IMR-90 (cell line): ENCODE results near the gene INPP5D. TPM values are rescaled to one million over a fixed set of nuclear protein-coding genes. Genes with fewer than 3 reads are reported as not detected.

Experiments
- ATAC-seq: fragments of 200-7000 bp; cut with Tn5 transposase; 2 replicates; pipeline ENCODE4 v1.9.1; 2020; ENCODE audit warnings: low read depth, mild to moderate bottlenecking, moderate library complexity
- BruUV-seq: library from RNA; stranded (reverse); fragments of 400-500 nt; replicated peaks from 2 replicates; lab custom pipeline; 2021; lab: Mats Ljungman, UMichigan
- CTCF ChIA-PET: fragments of 300-600 bp; formaldehyde crosslinking; extraction: SDS; loops from one replicate; lab custom pipeline; 2021; ENCODE audit warnings: antibody characterized with exemption; lab: Yijun Ruan, JAX
- POLR2A ChIA-PET: fragments of 300-600 bp; sonication (Branson Sonifier 250); formaldehyde crosslinking; loops from one replicate; lab custom pipeline; 2022; ENCODE audit warnings: antibody characterized with exemption; ENCODE audit not compliant: unreplicated experiment; lab: Charles Lee
- DNase-seq: peaks from one replicate; pipeline ENCODE4 v3.0.0; 2013
- H2AFZ ChIP-seq: replicated peaks from 2 replicates; pipeline ENCODE3; 2013; ENCODE audit warnings: low read length, mild to moderate bottlenecking; ENCODE audit not compliant: poor library complexity
- H2AK5ac ChIP-seq: 2 replicates; pipeline ENCODE4 v1.6.1; 2013; ENCODE audit warnings: low read depth, low read length, inconsistent platforms
- H2AK9ac ChIP-seq: replicated peaks from 2 replicates; pipeline ENCODE3; 2013; ENCODE audit warnings: mild to moderate bottlenecking, low read depth, low read length, moderate library complexity; ENCODE audit not compliant: poor library complexity
- H2BK120ac ChIP-seq: 2 replicates; pipeline ENCODE4 v1.6.1; 2013; ENCODE audit warnings: low read depth, low read length, inconsistent platforms
- H2BK15ac ChIP-seq: 3 replicates; pipeline ENCODE4 v1.6.1; 2013; ENCODE audit warnings: low read depth, low read length, inconsistent platforms
- H2BK20ac ChIP-seq: 2 replicates; pipeline ENCODE4 v1.6.1; 2013; ENCODE audit warnings: low read depth, mild to moderate bottlenecking, inconsistent platforms, low read length, moderate library complexity
- H2BK5ac ChIP-seq: 2 replicates; pipeline ENCODE4 v1.6.1; 2013; ENCODE audit warnings: mild to moderate bottlenecking, low read depth, low read length, inconsistent platforms; ENCODE audit not compliant: poor library complexity, severe bottlenecking
- H3K14ac ChIP-seq: replicated peaks from 2 replicates; pipeline ENCODE4 v1.6.1; 2013; ENCODE audit warnings: low read depth, low read length, inconsistent platforms
- H3K18ac ChIP-seq: 2 replicates; pipeline ENCODE4 v1.6.1; 2013; ENCODE audit warnings: low read depth, low read length, control low read depth
- H3K23ac ChIP-seq: 2 replicates; pipeline ENCODE4 v1.6.1; 2013; ENCODE audit warnings: low read depth, low read length, inconsistent platforms
- H3K27ac ChIP-seq: 2 replicates; pipeline ENCODE4 v1.5.1; 2013; ENCODE audit warnings: mild to moderate bottlenecking, control low read depth, low read length; ENCODE audit not compliant: insufficient read depth
- H3K27me3 ChIP-seq: 2 replicates; pipeline ENCODE4 v1.6.1; 2013; ENCODE audit warnings: low read length; ENCODE audit not compliant: control insufficient read depth, insufficient read depth
- H3K36me3 ChIP-seq: 2 replicates; pipeline ENCODE4 v1.6.1; 2013; ENCODE audit warnings: low read length, mixed read lengths; ENCODE audit not compliant: control insufficient read depth, insufficient read depth
- H3K4ac ChIP-seq: 2 replicates; pipeline ENCODE4 v1.6.1; 2013; ENCODE audit warnings: low read depth, low read length, inconsistent platforms
- H3K4me1 ChIP-seq: 2 replicates; pipeline ENCODE4 v1.6.1; 2013; ENCODE audit warnings: low read length, mixed read lengths; ENCODE audit not compliant: control insufficient read depth, insufficient read depth
- H3K4me2 ChIP-seq: 2 replicates; pipeline ENCODE4 v1.6.1; 2013; ENCODE audit warnings: low read depth, mild to moderate bottlenecking, control low read depth, low read length, moderate library complexity
- H3K4me3 ChIP-seq: 2 replicates; pipeline ENCODE4 v1.5.1; 2013; ENCODE audit warnings: low read depth, mild to moderate bottlenecking, control low read depth, low read length, moderate library complexity; ENCODE audit not compliant: insufficient read depth
- H3K56ac ChIP-seq: 2 replicates; pipeline ENCODE4 v1.6.1; 2013; ENCODE audit warnings: low read length, inconsistent platforms; ENCODE audit not compliant: insufficient read depth; ENCODE audit errors: extremely low read depth
- H3K79me1 ChIP-seq, 2 experiments: 2 replicates each; pipeline ENCODE4 v1.6.1; 2013; ENCODE audit warnings: low read length in 2 of 2, inconsistent platforms in 1 of 2, low read depth in 1 of 2
- H3K9ac ChIP-seq: 2 replicates; pipeline ENCODE4 v1.6.1; 2013; ENCODE audit warnings: low read depth, low read length, control low read depth
- H3K9me1 ChIP-seq: 2 replicates; pipeline ENCODE4 v1.6.1; 2013; ENCODE audit warnings: low read length, inconsistent platforms; ENCODE audit not compliant: insufficient read depth
- H3K9me3 ChIP-seq: 2 replicates; pipeline ENCODE4 v1.6.1; 2013; ENCODE audit warnings: low read length; ENCODE audit not compliant: control insufficient read depth, insufficient read depth
- H4K20me1 ChIP-seq: 2 replicates; pipeline ENCODE4 v1.6.1; 2013; ENCODE audit warnings: low read length, inconsistent platforms; ENCODE audit not compliant: insufficient read depth
- H4K5ac ChIP-seq: 2 replicates; pipeline ENCODE4 v1.6.1; 2013; ENCODE audit warnings: mild to moderate bottlenecking, low read depth, low read length, control low read depth
- H4K8ac ChIP-seq, 2 experiments: 2 replicates each; pipeline ENCODE4 v1.6.1; 2013; ENCODE audit warnings: low read depth in 2 of 2, low read length in 2 of 2, control low read depth in 1 of 2, inconsistent platforms in 1 of 2
- H4K91ac ChIP-seq: 2 replicates; pipeline ENCODE4 v1.6.1; 2013; ENCODE audit warnings: low read depth, low read length, inconsistent platforms; ENCODE audit not compliant: insufficient read depth
- CHD1 ChIP-seq: IDR thresholded peaks from 2 replicates; pipeline ENCODE4 v1.6.1; 2012; ENCODE audit warnings: low read depth, low read length, improper control_type of control experiment
- MAFK ChIP-seq: IDR thresholded peaks from 2 replicates; pipeline ENCODE4 v1.6.1; 2012; ENCODE audit warnings: low read depth, low read length, improper control_type of control experiment
- MXI1 ChIP-seq: IDR thresholded peaks from 2 replicates; pipeline ENCODE4 v1.6.1; 2012; ENCODE audit warnings: low read depth, mild to moderate bottlenecking, low read length, moderate library complexity, borderline replicate concordance
- NFE2L2 ChIP-seq: fragments of 150-350 bp; IDR thresholded peaks from 2 replicates; pipeline ENCODE4 v1.6.1; 2016; ENCODE audit warnings: low read depth, mild to moderate bottlenecking, low read length
- POLR2A ChIP-seq: IDR thresholded peaks from 2 replicates; pipeline ENCODE4 v1.6.1; 2012; ENCODE audit warnings: mild to moderate bottlenecking, low read depth, low read length
- RAD21 ChIP-seq: IDR thresholded peaks from 2 replicates; pipeline ENCODE4 v1.6.1; 2012; ENCODE audit warnings: low read length, improper control_type of control experiment
- RCOR1 ChIP-seq: IDR thresholded peaks from 2 replicates; pipeline ENCODE4 v1.6.1; 2012; ENCODE audit warnings: mild to moderate bottlenecking, low read length, improper control_type of control experiment; ENCODE audit not compliant: insufficient replicate concordance
- RFX5 ChIP-seq: IDR thresholded peaks from 2 replicates; pipeline ENCODE4 v1.8.0; 2012; ENCODE audit warnings: low read depth, mild to moderate bottlenecking, low read length, moderate library complexity
- SMC3 ChIP-seq: fragments of 150-350 bp; IDR thresholded peaks from 2 replicates; pipeline ENCODE4 v1.6.1; 2016; ENCODE audit warnings: low read depth, mild to moderate bottlenecking, antibody characterized with exemption, low read length, moderate library complexity
- WGBS, 2 experiments: methylation state at CpG; one replicate each; pipeline versions ENCODE4 v1.1.5 to v1.1.7; 2013; ENCODE audit warnings: missing lambda C conversion rate in 2 of 2; ENCODE audit not compliant: insufficient read length in 1 of 2; ENCODE audit errors: extremely low coverage in 2 of 2; 5-methylcytosine and 5-hydroxymethylcytosine counted together
- dilution Hi-C: fragments of 300-500 bp; cut with HindIII; formaldehyde crosslinking; loops from one replicate; pipeline ENCODE4 v1.14.3; 2018; ENCODE audit warnings: low sequenced_read_pairs; ENCODE audit not compliant: unreplicated experiment
- in situ Hi-C: fragments of 300-500 bp; cut with MboI; formaldehyde crosslinking; loops from 3 replicates; pipeline ENCODE4 v1.14.3; 2019; ENCODE audit warnings: low sequenced_read_pairs, inconsistent platforms, mixed read lengths
- intact Hi-C: fragments of 100-400 bp; cut with micrococcal nuclease; formaldehyde crosslinking; loops from 2 replicates; pipeline ENCODE4 v1.10.0; 2022
- polyA plus RNA-seq, 3 experiments: library from polyadenylated mRNA; depleted of rRNA; stranded (reverse); fragments of >200 nt; gene quantifications; 2 replicates each; pipeline ENCODE4 v1.2.3, GENCODE V29; 2012; ENCODE audit warnings: low replicate concordance in 1 of 3
- total RNA-seq: library from RNA; depleted of rRNA; stranded (reverse); fragments of >200 nt; gene quantifications from 2 replicates; pipeline ENCODE4 v1.2.3, GENCODE V29; 2012
- TF ChIP-seq, protein P1 (sequence below): fragments of 150-350 bp; IDR thresholded peaks from 2 replicates; pipeline ENCODE4 v1.6.1; 2016; ENCODE audit warnings: low read depth, mild to moderate bottlenecking, low read length, moderate library complexity, borderline replicate concordance
- TF ChIP-seq, protein P2 (sequence below): conservative IDR thresholded peaks from 2 replicates; pipeline ENCODE4 v1.5.1; 2012; ENCODE audit warnings: mild to moderate bottlenecking, low read depth, low read length, improper control_type of control experiment

INPP5D gene
- total and polyA plus RNA-seq, 2 of the 4 experiments (the other 2 are of a cell fraction) = 0.18 to 0.29 TPM

DNA sequence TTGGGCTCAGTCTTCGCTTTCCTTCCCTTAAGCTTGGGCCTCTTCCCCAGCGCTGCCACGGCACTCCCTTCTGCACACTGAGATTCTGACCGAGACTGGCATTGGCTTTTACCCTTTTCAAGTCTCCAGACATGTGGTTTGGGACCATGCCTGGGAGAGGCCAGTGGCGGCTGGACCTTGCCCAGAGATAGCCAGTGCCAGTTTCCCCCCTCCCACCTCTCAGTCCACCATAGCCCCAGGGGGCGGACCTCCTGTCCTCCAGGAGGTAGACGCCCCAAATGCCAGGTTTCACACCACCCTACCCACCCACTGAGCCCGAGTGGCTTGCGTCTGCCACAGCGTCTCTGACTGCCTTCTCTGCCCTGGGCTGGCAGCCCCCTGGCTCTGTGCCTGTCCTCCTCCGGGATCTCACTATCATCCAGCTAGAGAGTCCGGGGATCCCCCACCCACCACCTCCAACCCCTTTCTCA lies 47.7 kb downstream of the INPP5D start:
- Histone ChIP-seq H4K91ac (no peak overlapping the region), H3K9me3 (no peaks in the 10 kb centered on the region), H3K23ac (no peak overlapping the region), H3K79me1 (no peaks in the 10 kb centered on the region), H2AK5ac (no peak overlapping the region), H3K9ac (no peak overlapping the region), H2AFZ (no peak overlapping the region), H3K18ac (no peak overlapping the region), H2BK20ac (no peak overlapping the region), H3K27me3 (peaks cover 9% of the 10 kb centered on the region), H2BK120ac (no peak overlapping the region), H3K4ac (no peak overlapping the region), H2BK5ac (no peak overlapping the region), H3K14ac (no peak overlapping the region), H3K9me1 (no peaks in the 10 kb centered on the region), H3K4me1 (no peaks in the 10 kb centered on the region), H3K4me3 (no peak overlapping the region), H4K8ac (no peak overlapping the region), H3K4me2 (no peak overlapping the region), H2BK15ac (no peak overlapping the region), H4K5ac (no peak overlapping the region), H3K56ac (no peak overlapping the region), H4K20me1 (no peaks in the 10 kb centered on the region), H3K27ac (no peak overlapping the region), H2AK9ac (no peak overlapping the region), H3K36me3 (no peaks in the 10 kb centered on the region)
- in situ Hi-C loops = no loop called here
- ChIA-PET CTCF (no interaction called here), POLR2A (no interaction called here)
- ATAC-seq (no peak), DNase-seq (no peak)
- BruUV-seq = no TSS peak
- dilution Hi-C loops = no loop called here
- 60% methylated on average over 7 of the region's 12 CpGs; no CpG with 5 or more reads in 1 of the 2 experiments for WGBS, 2 experiments
- intact Hi-C loops = no loop called here
- TF ChIP-seq, protein P1, sequence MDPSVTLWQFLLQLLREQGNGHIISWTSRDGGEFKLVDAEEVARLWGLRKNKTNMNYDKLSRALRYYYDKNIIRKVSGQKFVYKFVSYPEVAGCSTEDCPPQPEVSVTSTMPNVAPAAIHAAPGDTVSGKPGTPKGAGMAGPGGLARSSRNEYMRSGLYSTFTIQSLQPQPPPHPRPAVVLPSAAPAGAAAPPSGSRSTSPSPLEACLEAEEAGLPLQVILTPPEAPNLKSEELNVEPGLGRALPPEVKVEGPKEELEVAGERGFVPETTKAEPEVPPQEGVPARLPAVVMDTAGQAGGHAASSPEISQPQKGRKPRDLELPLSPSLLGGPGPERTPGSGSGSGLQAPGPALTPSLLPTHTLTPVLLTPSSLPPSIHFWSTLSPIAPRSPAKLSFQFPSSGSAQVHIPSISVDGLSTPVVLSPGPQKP = no peak
- no peak for TF ChIP-seq SMC3
- no peak for TF ChIP-seq MAFK
- no peak for TF ChIP-seq RFX5
- no peak for TF ChIP-seq RCOR1
- no peak for TF ChIP-seq POLR2A
- TF ChIP-seq MXI1 = no peak
- TF ChIP-seq CHD1 = no peak
- TF ChIP-seq, protein P2, sequence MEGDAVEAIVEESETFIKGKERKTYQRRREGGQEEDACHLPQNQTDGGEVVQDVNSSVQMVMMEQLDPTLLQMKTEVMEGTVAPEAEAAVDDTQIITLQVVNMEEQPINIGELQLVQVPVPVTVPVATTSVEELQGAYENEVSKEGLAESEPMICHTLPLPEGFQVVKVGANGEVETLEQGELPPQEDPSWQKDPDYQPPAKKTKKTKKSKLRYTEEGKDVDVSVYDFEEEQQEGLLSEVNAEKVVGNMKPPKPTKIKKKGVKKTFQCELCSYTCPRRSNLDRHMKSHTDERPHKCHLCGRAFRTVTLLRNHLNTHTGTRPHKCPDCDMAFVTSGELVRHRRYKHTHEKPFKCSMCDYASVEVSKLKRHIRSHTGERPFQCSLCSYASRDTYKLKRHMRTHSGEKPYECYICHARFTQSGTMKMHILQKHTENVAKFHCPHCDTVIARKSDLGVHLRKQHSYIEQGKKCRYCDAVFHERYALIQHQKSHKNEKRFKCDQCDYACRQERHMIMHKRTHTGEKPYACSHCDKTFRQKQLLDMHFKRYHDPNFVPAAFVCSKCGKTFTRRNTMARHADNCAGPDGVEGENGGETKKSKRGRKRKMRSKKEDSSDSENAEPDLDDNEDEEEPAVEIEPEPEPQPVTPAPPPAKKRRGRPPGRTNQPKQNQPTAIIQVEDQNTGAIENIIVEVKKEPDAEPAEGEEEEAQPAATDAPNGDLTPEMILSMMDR = no peak
- TF ChIP-seq NFE2L2 = no peak
- no peak for TF ChIP-seq RAD21
